ENCODE data around the gene FARSB.

The FARSB gene

DNA sequence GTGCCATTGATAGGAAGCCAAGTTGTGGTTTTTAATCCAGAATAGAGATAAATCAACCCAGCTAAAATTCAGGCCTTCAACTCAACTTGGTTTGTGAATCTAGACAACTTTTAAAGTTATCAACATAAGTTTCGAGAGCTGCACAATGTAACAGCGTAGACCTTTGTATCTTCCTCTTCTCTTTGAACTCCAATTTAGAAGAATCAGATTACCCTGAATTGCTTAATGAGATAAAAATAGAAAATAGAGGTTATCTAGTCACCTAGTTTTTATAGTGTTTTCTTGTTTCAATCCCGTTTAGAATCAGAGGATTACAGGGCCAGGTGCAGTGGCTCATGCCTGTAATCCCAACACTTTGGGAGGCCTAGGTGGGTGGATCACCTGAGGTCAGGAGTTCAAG, 27.9 kb upstream of the FARSB start:
- POLR2A ChIA-PET, result interaction anchor here (0.7 kb wide), 1 partner anchor 179 kb away, joined by 3 read pairs; no protein-coding TSS in a partner anchor
- no peak for TF ChIP-seq ZBTB49 (tag by site-specific recombination; IDR thresholded peaks at IDR 0.05; ENCODE audit: low read depth)
- no peak for TF ChIP-seq ZNF292 (tag by site-specific recombination; IDR thresholded peaks at IDR 0.05; ENCODE audit: borderline replicate concordance, low read depth)
- no peak for TF ChIP-seq ZBTB8A (tag by site-specific recombination; IDR thresholded peaks at IDR 0.05)
- TF ChIP-seq ZNF26 (tag by site-specific recombination; IDR thresholded peaks at IDR 0.05), result no peak
- TF ChIP-seq ZNF433 (tag by site-specific recombination; IDR thresholded peaks at IDR 0.05; ENCODE audit: low read depth), result no peak
- TF ChIP-seq BCL11B (tag by site-specific recombination; IDR thresholded peaks at IDR 0.05; ENCODE audit: low read depth), result no peak
- no peak for TF ChIP-seq ZNF473 (tag by site-specific recombination; IDR thresholded peaks at IDR 0.05)
- TF ChIP-seq, protein P1, sequence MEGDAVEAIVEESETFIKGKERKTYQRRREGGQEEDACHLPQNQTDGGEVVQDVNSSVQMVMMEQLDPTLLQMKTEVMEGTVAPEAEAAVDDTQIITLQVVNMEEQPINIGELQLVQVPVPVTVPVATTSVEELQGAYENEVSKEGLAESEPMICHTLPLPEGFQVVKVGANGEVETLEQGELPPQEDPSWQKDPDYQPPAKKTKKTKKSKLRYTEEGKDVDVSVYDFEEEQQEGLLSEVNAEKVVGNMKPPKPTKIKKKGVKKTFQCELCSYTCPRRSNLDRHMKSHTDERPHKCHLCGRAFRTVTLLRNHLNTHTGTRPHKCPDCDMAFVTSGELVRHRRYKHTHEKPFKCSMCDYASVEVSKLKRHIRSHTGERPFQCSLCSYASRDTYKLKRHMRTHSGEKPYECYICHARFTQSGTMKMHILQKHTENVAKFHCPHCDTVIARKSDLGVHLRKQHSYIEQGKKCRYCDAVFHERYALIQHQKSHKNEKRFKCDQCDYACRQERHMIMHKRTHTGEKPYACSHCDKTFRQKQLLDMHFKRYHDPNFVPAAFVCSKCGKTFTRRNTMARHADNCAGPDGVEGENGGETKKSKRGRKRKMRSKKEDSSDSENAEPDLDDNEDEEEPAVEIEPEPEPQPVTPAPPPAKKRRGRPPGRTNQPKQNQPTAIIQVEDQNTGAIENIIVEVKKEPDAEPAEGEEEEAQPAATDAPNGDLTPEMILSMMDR (tag by site-specific recombination; IDR thresholded peaks at IDR 0.05), result no peak
- TF ChIP-seq ZNF324 (tag by site-specific recombination; IDR thresholded peaks at IDR 0.05), result no peak
- TF ChIP-seq, protein P2, sequence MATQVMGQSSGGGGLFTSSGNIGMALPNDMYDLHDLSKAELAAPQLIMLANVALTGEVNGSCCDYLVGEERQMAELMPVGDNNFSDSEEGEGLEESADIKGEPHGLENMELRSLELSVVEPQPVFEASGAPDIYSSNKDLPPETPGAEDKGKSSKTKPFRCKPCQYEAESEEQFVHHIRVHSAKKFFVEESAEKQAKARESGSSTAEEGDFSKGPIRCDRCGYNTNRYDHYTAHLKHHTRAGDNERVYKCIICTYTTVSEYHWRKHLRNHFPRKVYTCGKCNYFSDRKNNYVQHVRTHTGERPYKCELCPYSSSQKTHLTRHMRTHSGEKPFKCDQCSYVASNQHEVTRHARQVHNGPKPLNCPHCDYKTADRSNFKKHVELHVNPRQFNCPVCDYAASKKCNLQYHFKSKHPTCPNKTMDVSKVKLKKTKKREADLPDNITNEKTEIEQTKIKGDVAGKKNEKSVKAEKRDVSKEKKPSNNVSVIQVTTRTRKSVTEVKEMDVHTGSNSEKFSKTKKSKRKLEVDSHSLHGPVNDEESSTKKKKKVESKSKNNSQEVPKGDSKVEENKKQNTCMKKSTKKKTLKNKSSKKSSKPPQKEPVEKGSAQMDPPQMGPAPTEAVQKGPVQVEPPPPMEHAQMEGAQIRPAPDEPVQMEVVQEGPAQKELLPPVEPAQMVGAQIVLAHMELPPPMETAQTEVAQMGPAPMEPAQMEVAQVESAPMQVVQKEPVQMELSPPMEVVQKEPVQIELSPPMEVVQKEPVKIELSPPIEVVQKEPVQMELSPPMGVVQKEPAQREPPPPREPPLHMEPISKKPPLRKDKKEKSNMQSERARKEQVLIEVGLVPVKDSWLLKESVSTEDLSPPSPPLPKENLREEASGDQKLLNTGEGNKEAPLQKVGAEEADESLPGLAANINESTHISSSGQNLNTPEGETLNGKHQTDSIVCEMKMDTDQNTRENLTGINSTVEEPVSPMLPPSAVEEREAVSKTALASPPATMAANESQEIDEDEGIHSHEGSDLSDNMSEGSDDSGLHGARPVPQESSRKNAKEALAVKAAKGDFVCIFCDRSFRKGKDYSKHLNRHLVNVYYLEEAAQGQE (tag by site-specific recombination; IDR thresholded peaks at IDR 0.05), result no peak
- no peak for TF ChIP-seq ZBTB7A (tag by site-specific recombination; IDR thresholded peaks at IDR 0.05; ENCODE audit: low read depth)
- no peak for TF ChIP-seq ZNF184 (tag by site-specific recombination; IDR thresholded peaks at IDR 0.05)
- TF ChIP-seq ZNF202 (tag by site-specific recombination; IDR thresholded peaks at IDR 0.05; ENCODE audit: borderline replicate concordance), result no peak
- TF ChIP-seq ZNF658 (tag by site-specific recombination; IDR thresholded peaks at IDR 0.05), result no peak
- TF ChIP-seq GLI2 (tag by site-specific recombination; IDR thresholded peaks at IDR 0.05; ENCODE audit: borderline replicate concordance, low read depth), result no peak
- TF ChIP-seq PBX3 (CRISPR knock-in tag; IDR thresholded peaks at IDR 0.05), result no peak
- TF ChIP-seq FEZF1 (tag by site-specific recombination; IDR thresholded peaks at IDR 0.05), result no peak
- TF ChIP-seq HOXA7 (CRISPR knock-in tag; IDR thresholded peaks at IDR 0.05; ENCODE audit: borderline replicate concordance), result no peak
- no peak for TF ChIP-seq TCF7L2 (IDR thresholded peaks at IDR 0.05; ENCODE audit: borderline replicate concordance, low read depth, low read length)
- no peak overlapping the region for H3K4me3 ChIP-seq (ENCODE audit: low read depth, low read length)
- CTCF ChIA-PET, result no interaction called here
- no peaks in the 10 kb centered on the region for H3K36me3 ChIP-seq (ENCODE audit: control insufficient read depth in 2 of 2, insufficient read depth in 1 of 2, low read length in 2 of 2)
- H3K4me1 ChIP-seq (ENCODE audit: control insufficient read depth, insufficient read depth, low read length), result no peaks in the 10 kb centered on the region
- no peak overlapping the region for H3K27ac ChIP-seq (ENCODE audit: extremely low read depth, low read depth, low read length)
- H3K9me3 ChIP-seq (ENCODE audit: control insufficient read depth, insufficient read depth, low read depth, low read length), result no peaks in the 10 kb centered on the region

Measured in HEK293 (cell line).